ENCODE results near the gene TMEM63C.

TMEM63C gene

DNA sequence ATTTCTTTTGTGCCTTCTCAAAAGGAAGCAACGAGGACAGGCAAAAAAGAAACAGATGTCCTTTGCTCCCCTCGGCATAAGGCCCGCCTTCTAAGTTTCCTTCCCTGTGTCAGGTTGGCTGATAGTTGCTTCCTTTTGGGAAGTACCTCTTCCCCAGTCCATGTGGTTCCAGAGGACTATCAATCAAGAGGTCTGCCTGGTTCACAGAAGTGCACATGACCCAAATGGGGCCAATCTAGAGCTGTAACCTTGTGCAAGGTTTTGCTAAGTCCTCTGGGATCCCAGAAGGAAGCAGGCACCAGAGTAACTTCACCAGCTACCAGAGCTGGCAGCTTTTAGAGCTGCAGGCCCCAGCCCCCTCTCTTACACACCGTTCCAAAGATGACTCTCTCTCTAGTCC is 42.6 kb downstream of the TMEM63C start:
- FAIRE-seq: no peak

DNA sequence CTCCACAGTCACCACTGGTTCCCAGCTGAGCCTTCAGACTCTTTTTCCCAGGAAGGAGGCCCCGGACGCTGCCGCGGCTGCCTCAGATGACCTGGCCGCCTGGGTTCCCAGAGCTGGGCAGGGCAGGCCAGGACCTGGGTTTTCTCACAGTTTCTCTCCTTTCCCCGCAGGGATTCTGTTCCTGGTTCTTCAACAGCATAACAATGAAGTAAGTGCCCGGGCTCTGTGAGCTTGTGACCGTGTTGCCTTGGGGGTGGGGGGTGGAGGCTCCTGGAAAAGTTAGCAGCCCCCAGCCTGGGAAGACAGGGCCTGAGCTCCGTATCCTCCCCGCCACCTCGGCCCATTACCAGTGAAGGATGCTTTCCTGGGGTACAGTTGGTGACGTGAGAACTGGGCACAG is 43.7 kb downstream of the TMEM63C start:
- no peak for FAIRE-seq

DNA sequence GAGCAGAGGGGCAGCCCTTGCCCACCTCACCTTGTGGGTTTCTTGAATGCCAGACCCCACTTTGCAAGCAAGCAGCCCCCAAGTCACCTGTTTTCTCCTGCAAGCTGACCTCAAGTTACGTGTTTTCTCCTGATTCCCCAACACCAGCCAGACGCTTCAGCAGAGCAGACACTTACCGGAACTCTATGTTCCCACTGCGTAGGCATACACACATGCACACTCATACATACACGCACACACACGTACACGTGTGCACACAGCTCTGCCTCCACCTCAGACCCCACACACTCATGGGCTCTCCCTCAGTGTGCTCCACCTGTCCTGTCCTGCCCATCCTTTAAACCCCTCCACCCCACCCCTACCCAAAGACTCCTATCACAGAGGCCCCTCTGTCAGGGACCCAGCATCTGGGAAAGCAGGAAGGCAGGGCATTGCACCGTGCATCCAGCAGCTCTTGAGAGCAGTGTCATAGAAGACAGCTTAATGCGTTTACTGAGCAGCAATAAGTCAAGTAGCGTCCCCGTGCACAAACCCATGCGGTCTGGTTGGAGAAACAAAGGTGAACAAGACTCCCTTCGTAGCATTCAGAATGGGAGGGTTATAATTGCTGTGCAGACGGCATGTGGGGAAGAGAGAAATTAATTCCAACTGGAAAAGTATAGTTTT is 44.4 kb downstream of the TMEM63C start:
- FAIRE-seq: no peak

DNA sequence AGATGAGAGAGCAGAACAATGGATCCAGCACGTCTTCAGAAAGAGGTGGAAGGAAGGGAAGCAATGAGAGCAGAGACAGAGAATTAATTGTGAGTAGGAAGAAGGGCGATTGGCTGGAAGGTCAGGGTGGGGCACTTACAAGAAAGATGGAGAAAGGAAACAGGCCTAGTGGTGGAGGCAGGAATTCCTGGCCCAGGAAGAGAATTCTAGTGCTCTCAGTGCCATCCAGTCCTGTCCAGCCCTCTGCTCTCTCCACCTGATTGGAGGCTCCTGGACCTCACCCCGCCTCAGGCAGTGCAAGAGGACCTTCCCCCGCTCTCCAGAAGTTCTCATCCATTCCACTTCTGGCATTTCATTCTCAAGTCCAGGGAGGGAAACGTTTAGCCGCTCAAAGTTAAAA is 46.5 kb downstream of the TMEM63C start:
- no peak for FAIRE-seq

DNA sequence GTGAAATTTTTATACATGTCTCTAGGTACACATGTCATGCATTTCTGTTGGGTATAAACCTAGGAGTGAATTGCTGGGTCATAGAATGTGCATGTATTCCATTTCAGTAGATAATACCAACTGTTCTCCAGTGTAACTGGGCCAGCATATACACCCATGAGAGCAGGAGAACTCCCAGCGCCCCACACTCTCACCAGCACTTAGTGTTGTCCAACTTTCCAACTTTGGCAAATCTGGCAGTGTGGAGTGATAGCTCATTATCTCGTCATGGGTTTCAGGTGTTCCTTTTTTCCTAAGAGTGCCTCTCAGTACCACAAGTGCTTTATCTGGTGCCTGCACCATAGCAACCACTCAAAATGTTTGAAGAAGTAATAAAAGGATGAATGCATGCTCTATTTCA is 49.3 kb downstream of the TMEM63C start:
- FAIRE-seq: no peak

DNA sequence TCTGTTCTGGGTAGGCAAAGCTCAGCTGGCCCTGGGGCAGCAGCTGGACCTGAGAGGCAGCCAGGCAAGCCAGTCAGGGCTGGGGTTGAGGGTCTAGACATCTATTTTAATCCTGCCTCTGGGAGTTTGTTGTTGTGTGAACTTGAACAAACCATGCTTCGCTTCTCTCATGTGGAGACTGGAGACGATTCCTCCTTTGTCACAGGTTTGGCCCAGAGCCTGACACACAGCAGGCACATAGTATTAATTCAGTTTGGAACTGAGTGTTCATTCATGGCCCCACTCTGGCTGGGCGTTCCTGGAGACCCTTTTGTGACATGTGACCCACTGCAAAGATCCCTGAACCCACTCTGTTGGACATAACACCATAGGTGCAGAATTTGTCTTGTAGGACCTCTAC is 50.1 kb downstream of the TMEM63C start:
- FAIRE-seq: no peak

DNA sequence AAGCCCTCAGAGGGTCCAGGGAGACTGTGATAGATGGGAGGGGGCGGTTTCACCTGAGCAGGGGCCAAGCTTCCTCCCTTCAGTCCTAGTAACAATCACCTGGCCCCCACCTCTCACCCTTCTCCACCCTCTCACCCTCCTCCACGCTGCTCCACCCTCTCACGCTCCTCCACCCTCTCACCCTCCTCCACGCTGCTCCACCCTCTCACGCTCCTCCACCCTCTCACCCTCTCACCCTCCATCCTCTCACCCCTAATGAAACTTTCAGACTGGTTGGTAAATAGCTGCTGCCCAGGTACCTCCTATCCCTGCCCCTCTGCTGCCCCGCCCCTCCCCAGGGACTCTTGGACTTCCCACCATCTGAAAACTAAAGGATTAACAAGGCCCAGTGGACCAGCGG is 55.2 kb downstream of the TMEM63C start:
- FAIRE-seq: no peak

DNA sequence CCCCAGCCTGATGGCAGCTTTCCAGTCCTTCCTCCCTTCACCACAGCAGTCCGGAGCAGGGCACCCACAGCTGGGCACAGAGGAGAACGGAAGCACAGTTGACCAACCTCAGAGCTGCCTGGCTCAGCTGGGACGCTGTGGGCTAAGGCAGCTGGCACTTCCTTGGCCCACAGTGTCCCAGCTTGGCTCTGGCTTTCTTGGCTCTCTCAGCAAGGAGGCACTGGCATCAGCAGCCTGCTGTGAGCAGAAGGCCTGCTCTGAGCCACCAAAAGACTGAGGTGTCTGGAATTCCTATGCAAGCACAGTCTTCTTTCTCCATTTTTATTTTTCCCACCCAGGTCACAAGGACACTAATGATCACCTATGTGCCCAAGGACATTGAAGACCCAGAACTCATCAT is 56.8 kb downstream of the TMEM63C start:
- no peak for FAIRE-seq

DNA sequence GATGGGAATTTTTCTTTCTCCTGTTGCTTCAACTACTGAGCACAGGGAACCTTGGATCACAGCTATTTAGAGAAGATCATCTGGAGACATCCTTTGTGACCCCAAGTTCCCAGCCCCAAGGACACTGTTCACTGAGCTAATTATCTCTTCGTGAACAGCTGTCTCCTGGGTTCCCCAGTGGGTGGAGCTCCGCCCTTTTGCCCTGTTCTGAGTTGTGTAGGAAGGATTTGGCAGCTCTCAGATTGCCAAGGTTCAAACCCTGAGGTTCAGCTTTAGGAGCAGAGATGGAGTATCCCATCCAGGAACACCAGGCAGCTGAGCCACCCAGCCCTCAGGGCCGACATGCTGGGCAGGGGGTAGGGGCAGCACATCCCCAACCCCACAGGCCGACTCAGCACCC is 57.4 kb downstream of the TMEM63C start:
- FAIRE-seq: no peak

DNA sequence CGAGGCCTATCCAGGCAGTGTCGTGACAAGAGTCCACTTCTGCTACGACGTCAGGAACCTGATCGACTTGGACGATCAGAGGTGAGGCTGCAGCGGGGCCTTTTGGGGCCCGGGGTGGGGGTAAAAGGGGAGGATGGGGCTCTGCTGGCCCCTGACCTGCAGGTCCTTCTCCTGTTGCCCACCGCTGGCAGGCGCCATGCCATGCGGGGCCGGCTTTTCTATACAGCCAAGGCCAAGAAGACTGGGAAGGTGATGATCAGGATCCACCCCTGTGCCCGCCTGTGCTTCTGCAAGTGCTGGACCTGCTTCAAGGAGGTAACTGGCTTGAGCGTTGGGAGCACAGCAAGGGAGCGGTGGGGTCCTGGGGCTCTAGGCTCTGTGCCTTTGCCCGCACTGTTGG is 57.8 kb downstream of the TMEM63C start:
- FAIRE-seq: no peak

DNA sequence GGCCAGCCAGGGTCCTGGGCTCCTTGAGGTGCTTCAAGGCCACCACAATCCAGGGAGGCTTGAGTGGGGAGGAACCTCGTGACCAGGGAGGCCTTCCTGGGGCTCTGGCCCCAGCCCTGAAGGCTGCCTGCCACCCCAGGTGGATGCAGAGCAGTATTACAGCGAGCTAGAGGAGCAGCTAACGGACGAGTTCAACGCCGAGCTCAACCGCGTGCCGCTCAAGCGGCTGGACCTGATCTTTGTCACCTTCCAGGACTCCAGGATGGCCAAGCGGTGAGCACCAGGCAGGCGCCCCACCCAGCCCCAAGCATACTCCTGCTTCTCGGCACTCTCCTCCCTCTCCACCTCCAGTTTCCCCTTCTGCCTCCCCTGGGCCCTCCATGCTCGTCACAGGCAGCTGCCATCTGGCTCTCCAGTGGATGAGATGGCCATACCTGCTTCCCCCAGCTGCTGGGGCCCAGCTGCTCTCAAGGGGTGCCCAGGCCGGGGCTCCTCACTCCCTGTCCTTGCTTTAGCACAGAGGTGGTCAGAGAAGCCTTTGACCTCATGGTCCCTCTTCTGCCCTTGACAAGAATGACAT is 58.8 kb downstream of the TMEM63C start:
- no peak for FAIRE-seq

DNA sequence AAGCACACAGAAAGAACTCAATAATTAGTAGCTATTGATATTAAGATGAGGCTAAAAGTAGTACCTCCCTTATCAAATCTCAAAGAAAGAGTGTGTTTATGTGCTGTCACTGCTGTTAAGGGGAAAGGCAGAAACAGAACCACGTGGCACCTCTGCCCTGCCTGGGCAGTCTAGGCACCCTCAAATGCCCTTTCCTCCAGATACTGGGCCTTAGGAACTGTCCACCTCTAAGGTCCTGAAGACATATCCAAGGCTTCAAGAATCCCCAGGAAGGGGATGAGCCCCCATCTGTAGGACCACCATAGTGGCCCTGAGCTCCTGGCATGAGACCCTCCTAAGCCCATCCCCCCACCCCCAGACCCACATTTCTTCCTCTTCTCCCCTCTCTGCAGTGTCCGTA is 60.4 kb downstream of the TMEM63C start:
- FAIRE-seq: no peak

DNA sequence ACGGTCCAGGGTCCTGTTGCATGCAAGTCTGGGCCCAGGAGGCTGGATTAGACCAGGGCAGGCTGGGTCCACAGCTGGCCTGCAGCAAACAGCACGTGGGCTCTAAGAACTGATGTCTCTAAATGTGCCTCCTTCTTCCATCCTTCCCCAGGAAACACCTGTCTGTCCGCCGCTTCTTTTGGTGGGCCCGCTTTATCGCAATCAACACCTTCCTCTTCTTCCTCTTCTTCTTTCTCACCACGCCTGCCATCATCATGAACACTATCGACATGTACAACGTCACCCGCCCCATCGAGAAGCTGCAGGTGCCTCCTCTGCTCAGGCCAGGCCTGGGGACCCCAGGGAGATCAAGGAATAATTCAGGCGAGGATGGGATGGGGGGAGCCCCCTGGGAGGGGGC is 61.2 kb downstream of the TMEM63C start:
- no peak for FAIRE-seq

DNA sequence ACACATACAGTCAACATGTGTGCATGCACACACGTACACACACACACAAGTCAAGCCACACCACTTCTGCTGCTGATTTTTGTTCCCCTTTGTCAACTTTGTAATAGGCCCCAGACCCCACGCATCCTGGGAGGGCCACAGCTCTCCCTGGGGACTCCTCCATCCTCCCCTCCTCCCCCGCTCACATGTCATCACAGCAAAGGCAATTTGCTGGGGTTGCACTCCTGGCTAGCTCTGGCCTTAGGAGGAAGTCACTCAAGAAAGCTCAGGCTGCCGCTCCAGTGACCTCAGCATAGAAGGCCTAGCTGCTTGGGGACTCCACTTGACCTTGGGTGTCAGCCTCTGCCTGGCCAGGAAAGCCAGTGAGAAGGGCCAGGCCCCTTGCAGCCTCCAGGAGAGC is 62.3 kb downstream of the TMEM63C start:
- no peak for FAIRE-seq

DNA sequence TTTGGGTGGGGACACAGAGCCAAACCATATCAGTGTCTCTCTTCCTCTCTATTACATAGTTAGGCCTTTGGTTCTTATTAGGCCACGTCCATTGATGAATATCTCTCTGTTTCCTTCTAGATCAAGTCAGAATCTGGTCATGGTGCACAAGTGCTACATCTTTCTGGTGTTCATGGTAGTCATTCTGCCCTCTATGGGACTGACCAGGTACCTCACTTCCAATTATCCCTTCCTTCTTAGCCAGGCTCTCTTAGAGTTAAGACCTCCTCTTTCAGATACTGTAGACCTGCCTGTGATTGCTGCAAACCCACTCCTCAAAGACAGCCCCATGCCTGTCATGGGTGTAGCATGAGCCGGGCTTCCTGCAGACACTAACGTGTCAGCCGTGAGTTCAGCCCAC is 64.2 kb downstream of the TMEM63C start:
- no peak for FAIRE-seq

DNA sequence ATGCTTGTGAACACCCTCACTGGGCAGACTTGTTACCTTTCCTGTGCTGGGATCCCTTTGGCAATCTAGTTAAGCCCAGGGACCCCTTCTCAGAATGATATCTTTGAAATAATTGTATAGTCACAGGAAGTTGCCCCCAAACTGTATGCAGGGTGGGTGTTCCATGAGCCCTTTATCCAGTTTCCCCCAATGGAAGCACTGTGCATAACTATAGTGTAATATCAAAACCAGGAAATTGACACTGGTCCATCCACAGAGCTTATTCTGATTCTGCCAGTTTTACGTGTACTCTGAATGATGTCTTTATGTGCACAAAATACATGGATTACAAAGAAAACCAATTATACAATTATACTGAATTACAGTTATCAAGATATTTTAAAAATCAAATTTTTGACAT is 65.2 kb downstream of the TMEM63C start:
- no peak for FAIRE-seq

DNA sequence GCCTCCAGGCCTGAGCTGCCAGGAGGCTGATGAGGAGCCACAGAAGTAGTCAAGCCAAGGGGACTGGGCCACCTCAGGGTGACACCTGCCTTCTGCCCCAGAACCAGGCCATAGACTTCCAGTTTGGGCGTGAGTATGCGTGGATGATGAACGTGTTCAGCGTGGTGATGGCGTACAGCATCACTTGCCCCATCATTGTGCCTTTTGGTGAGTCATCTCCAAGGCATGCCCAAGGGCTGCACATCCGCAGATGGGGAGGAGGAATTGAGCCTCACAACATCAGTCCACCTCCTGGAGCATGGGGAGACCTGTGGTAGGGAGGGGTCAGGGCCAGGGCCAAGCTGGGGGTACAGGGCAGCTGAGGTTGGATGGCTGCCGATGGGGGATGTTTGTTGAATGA is 67.1 kb downstream of the TMEM63C start:
- FAIRE-seq: no peak

DNA sequence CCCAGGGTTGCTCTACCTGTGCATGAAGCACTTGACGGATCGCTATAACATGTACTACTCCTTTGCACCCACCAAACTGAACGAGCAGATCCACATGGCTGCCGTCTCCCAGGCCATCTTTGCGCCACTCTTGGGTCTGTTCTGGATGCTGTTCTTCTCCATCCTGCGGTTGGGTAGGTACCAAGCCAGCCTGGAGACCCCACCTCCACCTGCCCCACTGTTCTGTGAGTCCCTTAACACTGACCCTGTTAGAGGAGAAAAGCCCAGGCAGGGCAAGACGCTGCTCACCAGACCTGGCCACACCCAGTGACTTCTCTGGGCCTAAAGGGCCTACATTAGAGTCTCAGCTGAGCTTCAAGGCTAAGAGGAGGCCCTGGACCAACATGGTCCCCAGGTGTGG is 67.7 kb downstream of the TMEM63C start:
- FAIRE-seq: no peak

DNA sequence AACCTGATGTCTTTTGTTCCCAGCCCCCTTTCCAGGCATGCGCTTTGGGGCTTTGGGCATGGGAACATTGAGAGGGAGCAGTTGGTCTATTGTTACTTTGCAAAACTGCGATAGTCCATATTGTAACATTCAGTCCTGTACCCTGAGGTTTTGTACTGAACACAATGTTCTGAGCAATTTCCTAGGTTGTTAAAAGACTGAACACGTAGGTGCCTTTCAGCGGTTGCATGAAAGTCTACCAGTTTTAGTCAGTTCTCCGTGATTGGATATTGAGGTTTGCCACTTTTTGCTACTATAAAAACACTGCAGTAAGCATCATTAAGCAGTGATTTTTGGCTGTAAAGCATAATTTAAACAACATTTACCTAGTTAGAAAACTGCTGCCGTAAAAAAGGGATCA is 69.3 kb downstream of the TMEM63C start:
- no peak for FAIRE-seq

DNA sequence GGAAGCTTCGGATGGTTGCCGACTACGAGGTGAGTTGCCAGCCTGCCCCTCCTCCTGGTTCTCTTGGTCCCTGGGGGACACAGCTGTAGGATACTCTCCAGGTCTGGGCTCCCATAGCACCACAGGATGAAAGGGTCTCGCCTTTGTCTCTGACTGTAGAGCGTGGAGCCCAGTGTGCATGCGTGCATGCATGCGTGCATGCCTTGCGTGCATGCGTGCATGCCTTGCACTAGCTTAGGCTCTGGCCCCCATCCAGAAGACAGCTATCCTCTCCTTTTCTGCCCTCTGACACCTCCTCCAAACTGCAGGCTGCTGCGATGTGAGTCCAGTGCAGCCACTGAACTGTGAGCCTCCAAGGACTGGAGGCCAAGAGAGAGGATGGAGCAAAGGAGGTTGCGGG is 70.3 kb downstream of the TMEM63C start:
- FAIRE-seq: no peak

DNA sequence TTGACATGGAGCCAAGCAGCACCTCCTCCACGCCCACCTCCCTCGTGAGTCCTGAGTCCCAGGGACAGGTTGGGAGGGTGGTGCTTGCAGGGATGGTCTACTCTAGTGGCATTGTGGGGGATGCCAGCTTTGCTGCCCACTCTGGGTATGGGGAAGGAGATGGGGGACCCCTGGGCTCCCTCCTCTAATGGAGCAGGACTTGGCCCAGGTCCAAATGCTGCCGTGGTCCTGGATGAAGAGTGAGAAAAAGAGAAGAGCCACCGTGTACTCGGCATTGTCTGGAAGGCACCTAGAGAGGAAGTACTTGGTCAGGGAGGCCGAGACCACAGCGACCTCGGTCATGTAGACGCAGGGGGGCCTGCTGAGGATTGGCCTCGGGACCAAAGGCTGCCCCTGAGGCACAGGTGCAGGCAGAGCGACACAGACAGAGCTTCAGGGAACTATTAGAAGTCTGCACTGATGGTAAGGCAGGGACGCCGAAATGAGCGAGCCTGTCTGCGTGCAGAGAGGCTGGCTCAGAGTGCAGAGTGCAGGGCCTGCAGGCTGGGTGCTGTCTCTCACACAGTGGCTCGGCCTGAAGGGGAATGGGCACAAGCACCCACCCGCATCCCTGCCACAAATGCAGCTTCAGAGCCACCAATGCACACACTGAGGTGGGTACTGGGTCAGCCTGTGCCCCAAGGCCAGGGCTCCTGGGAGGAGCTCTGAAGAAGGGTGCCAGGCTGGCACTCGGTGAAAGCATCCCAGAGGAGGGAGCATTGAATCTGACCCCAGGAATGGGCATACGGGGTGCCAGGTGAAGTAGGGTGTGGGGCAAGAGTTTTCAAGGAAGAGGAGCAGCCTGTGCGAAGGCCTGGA is 72.0 kb downstream of the TMEM63C start:
- no peak for FAIRE-seq

DNA sequence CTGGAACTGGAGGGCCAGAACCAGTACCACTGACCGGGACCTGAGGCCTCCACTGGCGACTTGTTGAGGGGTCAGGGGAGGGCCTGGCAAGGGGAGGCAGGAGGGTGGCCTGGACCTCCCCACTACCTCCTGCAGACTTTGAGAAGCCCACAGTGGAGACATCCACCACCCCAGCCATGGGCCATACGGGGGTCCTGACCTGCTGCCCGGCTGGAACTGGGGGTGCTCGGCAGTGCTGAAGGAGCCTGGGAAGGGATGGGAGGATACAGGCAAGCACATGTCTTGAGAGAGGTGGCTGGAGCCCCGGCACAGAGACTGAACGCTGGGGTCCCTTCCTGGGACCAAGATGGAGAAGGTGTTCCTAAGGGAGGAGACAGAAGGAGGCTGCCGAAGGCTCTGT is 75.1 kb downstream of the TMEM63C start:
- FAIRE-seq: no peak

DNA sequence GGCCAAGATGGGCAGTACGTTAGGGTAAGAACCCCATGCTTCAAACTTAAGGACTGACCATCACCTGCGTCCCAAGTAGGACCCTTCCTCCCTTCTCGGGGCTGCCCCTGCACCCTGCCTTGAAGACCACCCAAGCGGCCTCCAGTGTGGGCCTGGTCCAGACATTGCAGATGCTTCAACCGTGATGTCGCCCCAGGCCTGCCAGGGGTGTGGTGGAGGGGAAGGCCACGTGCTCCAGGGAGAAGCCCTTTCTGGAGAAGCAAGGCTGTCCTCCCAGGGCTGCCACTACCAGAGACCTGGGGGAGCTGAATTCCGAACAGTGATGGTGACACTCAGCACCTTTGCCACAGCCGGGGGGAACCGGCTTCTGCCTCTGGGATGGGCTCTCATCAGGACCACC is 76.1 kb downstream of the TMEM63C start:
- no peak for FAIRE-seq

DNA sequence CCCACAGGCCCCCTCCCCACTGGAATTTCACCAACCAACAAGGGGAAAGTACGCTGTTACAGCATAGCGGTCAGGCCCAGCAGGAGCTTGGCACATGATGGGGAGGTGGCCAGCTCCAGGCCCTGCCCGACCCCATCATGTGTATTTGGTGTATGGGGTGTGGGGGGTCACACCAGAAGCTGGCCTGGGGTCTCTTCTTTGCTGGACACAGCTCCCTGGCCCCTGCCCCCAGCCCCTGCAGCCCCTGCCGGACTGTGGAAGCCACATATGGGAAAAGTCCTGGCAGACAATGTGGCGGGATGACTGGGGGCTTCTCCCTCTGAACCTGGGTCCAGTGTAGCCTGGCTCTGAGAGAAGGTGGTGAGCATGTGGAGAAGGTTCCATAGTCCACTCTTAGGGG is 77.0 kb downstream of the TMEM63C start:
- no peak for FAIRE-seq

Data from islet of Langerhans (tissue), 1 donor.